ENCODE results near the gene MCU. TPM values are rescaled to one million over a fixed set of nuclear protein-coding genes. Genes with fewer than 3 reads are reported as not detected.

The MCU gene
- total RNA-seq, 1 experiment from 2014 or later, result 70.2 TPM

GRCh38 chr10:72814099-72814790, 122.3 kb downstream of the MCU start:
- no peak for TF ChIP-seq CTCF (IDR thresholded peaks at IDR 0.05; ENCODE audit: unreplicated experiment)
- Mint-ChIP-seq H3K36me3 (ENCODE audit: insufficient read depth, unreplicated experiment) (no peaks in the 10 kb centered on the region), H3K27ac (ENCODE audit: unreplicated experiment) (no peak overlapping the region), H3K27me3 (ENCODE audit: unreplicated experiment) (no peaks in the 10 kb centered on the region), H3K9me3 (ENCODE audit: low read depth, unreplicated experiment) (no peaks in the 10 kb centered on the region), H3K4me3 (ENCODE audit: low read depth, unreplicated experiment) (no peak overlapping the region), H3K4me1 (ENCODE audit: low read depth, unreplicated experiment) (peaks cover 49% of the 10 kb centered on the region)
- DNase-seq, result no peak
- no TSS peak for BruUV-seq (replicated peaks)
- intact Hi-C loops (cut with micrococcal nuclease; ENCODE audit: unreplicated experiment), result no loop called here
- CTCF ChIA-PET, result interaction anchor here (0.5 kb wide), 1 partner anchor 17 kb away, joined by 3 read pairs; no protein-coding TSS in a partner anchor

GRCh38 chr10:72816565-72816964, 124.6 kb downstream of the MCU start:
- H3K9me3 Mint-ChIP-seq (ENCODE audit: low read depth, unreplicated experiment), result no peaks in the 10 kb centered on the region
- no TSS peak for BruUV-seq (replicated peaks)
- no peak overlapping the region for H3K4me3 Mint-ChIP-seq (ENCODE audit: low read depth, unreplicated experiment)
- H3K4me1 Mint-ChIP-seq (ENCODE audit: low read depth, unreplicated experiment), result peaks cover 40% of the 10 kb centered on the region
- no peak for DNase-seq
- no peak overlapping the region for H3K27ac Mint-ChIP-seq (ENCODE audit: unreplicated experiment)
- CTCF ChIA-PET, result no interaction called here
- H3K27me3 Mint-ChIP-seq (ENCODE audit: unreplicated experiment), result no peaks in the 10 kb centered on the region
- H3K36me3 Mint-ChIP-seq (ENCODE audit: insufficient read depth, unreplicated experiment), result no peaks in the 10 kb centered on the region
- intact Hi-C loops (cut with micrococcal nuclease; ENCODE audit: unreplicated experiment), result no loop called here
- TF ChIP-seq CTCF (IDR thresholded peaks at IDR 0.05; ENCODE audit: unreplicated experiment), result no peak

GRCh38 chr10:72818076-72818475, 126.1 kb downstream of the MCU start:
- CTCF ChIA-PET, result interaction anchor here (0.6 to 1.2 kb wide), 4 partner anchors 8 to 155 kb away, joined by 3 to 5 read pairs (median 4); no protein-coding TSS in a partner anchor
- intact Hi-C loops (cut with micrococcal nuclease; ENCODE audit: unreplicated experiment), result no loop called here
- Mint-ChIP-seq H3K4me3 (ENCODE audit: low read depth, unreplicated experiment) (no peak overlapping the region), H3K4me1 (ENCODE audit: low read depth, unreplicated experiment) (peaks cover 28% of the 10 kb centered on the region), H3K27ac (ENCODE audit: unreplicated experiment) (peak overlapping the region; percentile 45), H3K36me3 (ENCODE audit: insufficient read depth, unreplicated experiment) (no peaks in the 10 kb centered on the region), H3K27me3 (ENCODE audit: unreplicated experiment) (no peaks in the 10 kb centered on the region), H3K9me3 (ENCODE audit: low read depth, unreplicated experiment) (peaks cover 2% of the 10 kb centered on the region)
- no peak for TF ChIP-seq CTCF (IDR thresholded peaks at IDR 0.05; ENCODE audit: unreplicated experiment)
- no peak for DNase-seq
- no TSS peak for BruUV-seq (replicated peaks)

GRCh38 chr10:72819053-72819452, 127.1 kb downstream of the MCU start:
- Mint-ChIP-seq H3K4me1 (ENCODE audit: low read depth, unreplicated experiment) (peaks cover 25% of the 10 kb centered on the region), H3K27ac (ENCODE audit: unreplicated experiment) (no peak overlapping the region), H3K4me3 (ENCODE audit: low read depth, unreplicated experiment) (no peak overlapping the region), H3K9me3 (ENCODE audit: low read depth, unreplicated experiment) (peaks cover 2% of the 10 kb centered on the region), H3K27me3 (ENCODE audit: unreplicated experiment) (no peaks in the 10 kb centered on the region), H3K36me3 (ENCODE audit: insufficient read depth, unreplicated experiment) (no peaks in the 10 kb centered on the region)
- intact Hi-C loops (cut with micrococcal nuclease; ENCODE audit: unreplicated experiment), result no loop called here
- CTCF ChIA-PET, result interaction anchor here (0.6 kb wide), 1 partner anchor 135 kb away, joined by 3 read pairs; no protein-coding TSS in a partner anchor
- no TSS peak for BruUV-seq (replicated peaks)
- DNase-seq, result no peak
- no peak for TF ChIP-seq CTCF (IDR thresholded peaks at IDR 0.05; ENCODE audit: unreplicated experiment)

All from Calu3 (cell line).